GM18508 (cell line): ENCODE measurements around the gene CCDC24.

ENCODE experiments used
- ATAC-seq: cut with Tn5 transposase; IDR thresholded peaks from one replicate; pipeline ENCODE4 v1.9.1; 2021; ENCODE audit warnings: moderate number of reproducible peaks; ENCODE audit not compliant: insufficient read depth, unreplicated experiment

Gene CCDC24

DNA sequence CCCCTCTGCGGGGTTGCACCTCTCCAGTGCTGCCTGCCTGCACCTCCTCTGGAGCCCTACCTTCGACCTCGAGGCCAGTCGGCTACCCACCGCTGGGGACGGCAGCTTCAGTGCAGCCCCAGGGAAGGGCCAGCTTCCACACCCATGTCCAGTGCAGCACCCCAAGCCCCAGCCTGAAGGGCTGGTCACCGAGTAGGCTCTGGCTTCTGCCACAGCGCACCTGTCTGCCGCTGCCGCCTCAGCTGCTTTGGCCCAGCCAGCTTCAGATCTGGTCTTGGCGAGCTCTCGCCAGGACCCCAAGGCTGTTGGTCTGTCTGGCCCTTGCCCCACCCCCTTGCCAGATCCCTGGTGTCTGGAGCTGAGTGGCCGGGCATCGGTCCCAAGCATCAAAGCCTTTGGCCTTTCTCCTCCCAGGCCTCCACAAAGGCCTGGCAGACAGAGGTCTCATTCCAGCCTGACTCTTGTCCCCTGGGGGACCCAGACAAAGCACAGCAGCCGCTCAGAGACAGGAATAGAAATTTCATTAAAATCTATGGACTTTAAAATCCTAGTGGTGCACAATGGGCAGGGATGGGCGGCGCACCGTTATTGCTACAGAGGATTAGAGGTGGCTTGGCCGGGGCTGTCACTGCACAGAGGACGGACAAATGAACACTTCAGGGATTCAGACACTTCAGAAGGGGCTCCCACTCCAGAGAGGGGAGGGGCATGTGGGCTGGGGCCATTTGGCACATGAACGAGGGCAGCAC, 4.8 kb downstream of the CCDC24 start:
- no peak for ATAC-seq

DNA sequence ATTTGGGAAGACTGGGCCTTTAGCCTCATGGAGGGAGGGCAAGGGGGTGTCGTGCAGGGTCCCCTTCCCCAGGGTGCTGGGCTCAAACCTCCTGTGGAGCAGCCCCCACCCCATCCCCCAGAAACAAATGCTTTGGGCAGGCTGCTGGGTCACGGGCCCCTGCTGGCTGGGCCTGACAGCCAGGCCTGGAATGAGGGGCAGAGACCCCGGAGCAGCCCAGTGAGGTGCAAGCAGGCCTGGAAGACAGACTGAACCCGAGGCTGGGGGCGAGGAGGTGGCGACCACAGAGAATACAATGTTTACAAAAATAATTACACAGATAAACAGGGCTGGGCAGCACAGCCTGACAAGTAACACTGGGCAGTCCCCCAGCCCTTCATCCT, 5.3 kb downstream of the CCDC24 start:
- ATAC-seq = no peak

DNA sequence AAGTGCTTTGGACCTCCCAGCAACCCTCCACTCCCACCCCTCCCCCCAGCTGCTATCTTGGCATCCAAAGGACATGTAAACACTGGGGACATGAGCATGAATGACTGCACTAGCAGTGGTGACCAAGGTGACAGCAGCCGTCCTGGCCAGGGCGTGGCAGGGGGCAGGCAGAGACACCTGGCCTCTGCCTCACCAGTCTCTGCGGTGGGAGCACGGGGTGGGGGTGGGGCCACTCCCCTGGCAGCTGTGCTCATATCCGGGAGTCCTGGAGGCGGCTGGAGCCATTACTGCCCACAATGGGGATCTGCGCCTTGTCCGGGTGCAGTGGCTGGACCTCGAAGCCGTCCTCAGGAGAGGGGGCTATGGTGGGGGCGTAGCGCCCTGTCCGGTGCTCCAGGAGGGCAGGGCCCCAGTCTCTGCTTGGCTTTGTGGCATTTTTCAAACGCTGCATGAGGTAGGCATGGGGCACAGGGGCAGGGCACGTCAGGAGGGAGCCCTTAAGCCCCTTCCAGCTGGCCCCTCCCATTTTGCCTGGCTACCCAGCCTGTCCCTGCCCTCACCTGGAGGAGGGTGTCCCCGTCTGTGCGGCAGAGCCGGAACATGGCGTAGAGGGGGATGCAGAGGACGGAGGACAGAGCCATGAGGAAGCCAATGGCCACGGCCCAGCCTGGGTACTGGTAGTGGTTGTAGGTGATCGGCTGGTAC, 6.0 kb downstream of the CCDC24 start:
- no peak for ATAC-seq

DNA sequence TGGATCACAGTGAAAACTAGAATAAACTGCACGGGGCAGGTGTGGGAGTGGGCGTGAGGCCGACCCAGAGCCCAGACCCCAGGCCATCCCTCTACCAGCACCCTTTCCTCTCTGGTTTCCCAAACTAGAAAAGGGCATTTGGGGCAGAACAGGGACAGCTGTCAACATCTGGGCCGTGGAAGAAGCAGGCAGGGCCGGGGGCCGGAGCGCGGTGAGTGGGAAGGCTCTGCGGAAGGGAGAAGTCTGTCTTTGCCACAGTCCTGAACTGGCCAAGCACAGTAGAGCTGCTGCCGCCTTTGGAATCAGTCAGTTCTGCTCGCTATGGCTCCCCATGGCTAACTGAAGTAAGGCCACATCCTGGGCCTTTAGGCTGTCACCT, 6.6 kb downstream of the CCDC24 start:
- ATAC-seq = no peak

DNA sequence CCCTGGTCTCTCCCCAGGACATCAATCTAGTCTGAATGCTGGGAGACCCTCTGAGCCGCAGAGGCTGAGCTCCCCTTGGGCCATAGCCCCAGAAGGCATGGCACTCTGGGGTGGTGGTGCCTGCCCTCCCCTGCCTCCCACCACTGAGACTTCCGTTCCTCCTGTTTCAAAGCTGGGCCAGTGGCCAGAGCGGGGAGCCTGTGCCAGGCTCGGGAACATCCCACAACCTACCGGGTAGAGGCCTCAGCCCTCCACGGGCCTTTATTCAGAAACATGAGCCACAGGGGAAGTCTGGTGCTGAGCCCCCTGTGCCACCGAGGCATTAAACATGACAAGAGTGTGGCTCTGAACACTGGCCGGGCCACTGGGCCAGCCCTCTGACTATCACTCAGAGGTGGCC, 8.1 kb downstream of the CCDC24 start:
- ATAC-seq = no peak

DNA sequence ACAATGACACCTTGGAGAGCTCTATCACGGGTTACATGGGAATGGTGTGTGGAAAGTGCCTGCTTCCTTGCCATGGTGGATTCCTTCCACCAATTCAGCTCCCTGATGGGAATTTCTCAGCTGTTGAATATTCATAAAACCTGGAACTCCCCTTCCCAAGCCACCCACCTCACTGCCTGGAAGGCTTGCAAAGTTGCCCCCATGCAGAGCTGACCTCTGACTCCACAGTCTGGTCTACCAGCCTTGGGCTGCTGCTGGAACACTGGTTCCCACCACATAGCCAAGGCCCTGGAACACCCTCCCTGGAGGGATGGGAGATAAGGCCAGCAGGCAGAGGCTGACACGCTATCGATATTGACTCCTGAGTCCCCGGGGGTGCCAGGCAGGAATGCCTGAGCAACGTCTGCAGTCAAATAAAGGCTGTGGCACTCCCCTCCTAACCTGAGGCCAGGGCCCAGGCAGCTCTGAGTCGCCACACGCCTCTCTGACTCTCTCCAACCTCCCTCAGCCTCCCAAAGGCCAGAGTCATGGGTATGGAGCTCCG, 8.8 kb downstream of the CCDC24 start:
- ATAC-seq = no peak

DNA sequence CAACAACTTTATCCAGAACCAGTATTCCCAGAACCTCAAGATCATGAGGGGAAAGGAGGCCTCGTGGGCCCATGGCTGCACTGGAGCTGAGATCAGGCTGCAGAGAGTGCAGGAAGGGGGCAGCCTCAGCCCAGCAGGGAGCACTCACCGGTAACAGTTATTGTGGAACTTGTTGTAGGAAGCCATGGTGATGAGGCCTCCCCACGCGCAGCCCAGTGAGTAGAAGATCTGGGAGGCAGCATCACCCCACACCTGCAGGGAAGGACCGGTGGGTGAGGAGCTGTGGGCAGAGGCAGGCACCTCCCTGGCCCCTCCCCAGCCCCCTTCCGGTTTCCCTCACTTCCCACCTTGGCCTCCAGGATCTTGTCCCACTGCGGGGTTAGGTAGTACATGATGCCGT, 10.8 kb downstream of the CCDC24 start:
- no peak for ATAC-seq

DNA sequence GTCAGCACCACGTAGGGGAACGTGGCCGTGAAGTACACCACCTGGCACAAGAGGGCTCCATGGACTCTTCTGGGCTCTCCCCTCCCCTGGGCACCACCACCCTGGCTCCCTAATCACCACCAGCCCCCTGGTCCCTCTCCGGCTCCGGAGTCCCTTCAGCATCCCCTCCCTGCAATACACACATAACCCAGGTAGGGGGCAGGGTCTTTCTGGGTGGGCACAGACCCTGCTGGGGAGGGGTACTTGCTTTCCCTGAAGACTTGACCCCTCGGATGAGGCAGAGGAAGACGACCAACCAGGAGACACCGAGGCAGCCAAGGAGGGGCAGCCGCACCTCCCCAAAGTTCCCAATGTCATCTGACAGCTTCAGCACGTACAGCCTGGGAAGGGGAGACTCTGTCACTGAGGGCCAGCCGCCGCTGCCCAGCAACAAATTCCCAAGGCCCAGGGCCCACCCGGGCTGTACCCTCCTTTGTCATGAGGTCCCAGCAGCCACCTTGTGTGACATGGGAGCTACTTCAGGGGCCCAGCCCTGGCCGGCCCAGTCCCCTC, 11.3 kb downstream of the CCDC24 start:
- ATAC-seq = no peak

DNA sequence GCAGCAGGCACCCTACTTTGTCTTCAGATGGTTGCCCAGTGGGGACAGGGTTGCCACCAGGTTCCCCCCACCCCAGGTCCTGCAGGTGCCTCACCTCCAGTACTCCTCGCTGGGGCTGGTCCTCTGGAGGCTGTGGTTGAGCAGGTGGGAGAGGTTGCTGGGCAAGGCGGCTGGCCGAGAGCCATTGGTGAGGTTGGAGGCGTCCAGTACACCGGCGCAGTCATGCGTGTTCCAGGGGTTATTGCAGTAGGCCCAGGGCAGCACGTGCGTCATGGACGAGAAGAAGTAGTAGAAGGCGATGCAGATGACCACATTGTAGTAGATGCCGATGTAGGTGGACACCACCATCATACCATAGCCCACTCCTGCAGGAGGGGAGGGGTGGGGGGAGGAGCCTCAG, 16.9 kb downstream of the CCDC24 start:
- ATAC-seq = no peak

DNA sequence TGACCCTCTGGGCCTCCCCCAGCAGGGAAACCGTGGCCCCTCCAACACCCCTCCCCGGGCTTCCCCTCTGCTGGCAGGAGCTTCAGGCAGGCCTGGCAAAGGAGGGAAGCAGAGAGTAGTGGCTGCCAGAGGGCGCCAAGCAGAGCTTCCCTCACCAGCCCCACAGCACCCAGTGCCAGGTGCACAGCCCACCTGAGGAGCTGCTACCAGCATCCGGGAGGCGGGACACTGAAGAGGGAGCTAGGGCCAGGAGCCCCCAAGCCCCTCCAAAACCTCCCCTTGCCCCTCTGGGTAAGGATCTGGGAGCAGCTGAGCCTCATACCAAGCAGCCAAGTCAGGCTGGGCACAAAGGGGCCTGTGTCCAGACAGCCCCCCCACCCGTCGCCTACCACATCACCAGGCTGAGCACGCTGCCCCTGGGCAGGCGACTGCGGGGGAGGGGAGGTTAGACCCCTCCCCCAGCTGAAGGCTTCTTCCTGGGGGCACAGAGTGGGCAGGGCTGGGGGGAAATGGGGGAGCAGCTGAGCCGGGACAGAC, 19.6 kb downstream of the CCDC24 start:
- ATAC-seq = no peak

DNA sequence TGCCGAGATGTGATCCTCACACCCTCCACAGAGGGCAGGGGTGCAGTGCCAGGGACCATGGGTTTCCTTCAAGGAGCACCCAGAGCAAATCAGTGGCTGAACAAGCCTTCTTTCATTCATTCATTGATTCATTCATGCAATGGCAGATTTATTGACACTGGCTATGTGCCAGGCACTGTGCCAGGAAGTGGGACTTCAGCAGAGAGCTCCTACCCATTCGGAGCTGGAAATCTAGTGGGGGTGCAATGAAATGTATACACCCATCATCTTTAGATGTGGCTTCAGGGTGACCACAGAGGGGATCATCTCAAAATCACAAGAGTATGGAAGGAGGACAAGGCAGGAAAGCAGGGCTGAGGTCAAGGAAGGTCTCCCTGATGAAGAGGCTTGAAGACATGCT, 21.0 kb downstream of the CCDC24 start:
- ATAC-seq = no peak

DNA sequence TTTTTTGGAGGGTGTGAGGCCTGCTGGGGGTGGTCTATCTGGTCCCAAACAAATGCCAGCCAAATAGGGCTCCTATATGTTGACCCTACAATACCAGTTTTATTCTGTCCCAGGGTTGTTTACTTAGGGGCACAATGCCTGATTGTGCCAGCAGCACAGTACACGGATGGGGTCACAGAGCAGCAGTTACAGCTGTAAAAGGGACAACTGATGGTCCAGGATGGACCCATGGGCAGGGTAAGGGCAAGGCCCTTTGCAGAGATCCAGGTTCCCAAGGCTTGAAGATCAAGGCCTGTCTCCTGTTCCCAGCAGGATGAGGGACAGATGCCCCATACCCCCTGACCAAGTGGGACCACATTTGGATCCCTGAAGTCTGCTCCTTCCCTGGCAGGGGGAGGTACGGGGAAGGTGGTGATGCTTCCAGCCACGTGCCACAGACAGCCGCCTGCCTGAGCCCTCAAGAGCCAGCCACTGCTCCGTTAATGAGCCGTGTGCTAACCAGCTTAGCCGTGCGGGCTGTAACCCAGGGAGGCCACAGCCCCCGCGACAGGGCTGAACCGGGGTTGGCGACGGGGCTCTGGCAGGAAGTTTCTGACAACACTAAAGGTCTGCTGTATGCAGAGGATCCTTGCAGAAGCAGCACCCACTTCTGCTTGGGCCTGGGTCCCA, 21.7 kb downstream of the CCDC24 start:
- no peak for ATAC-seq

DNA sequence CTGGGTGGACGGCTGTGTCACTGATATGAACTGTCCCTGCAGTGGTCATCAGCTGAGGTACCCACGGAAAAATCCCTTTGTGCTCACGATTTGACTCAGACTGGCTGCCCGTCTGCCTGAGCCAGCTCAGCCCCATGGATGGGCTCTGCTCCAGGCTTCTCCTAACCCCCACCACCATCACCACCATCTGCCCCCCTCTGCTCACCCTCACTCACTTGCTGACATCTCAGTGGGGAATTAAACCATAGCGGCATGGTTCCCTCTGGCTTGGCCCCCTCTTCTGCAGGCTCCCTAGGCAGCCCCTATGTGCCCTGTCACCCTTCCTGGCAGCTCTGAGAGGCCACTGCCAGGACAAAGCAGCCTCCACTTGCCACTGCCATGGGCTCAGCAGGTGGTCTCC, 22.6 kb downstream of the CCDC24 start:
- no peak for ATAC-seq

DNA sequence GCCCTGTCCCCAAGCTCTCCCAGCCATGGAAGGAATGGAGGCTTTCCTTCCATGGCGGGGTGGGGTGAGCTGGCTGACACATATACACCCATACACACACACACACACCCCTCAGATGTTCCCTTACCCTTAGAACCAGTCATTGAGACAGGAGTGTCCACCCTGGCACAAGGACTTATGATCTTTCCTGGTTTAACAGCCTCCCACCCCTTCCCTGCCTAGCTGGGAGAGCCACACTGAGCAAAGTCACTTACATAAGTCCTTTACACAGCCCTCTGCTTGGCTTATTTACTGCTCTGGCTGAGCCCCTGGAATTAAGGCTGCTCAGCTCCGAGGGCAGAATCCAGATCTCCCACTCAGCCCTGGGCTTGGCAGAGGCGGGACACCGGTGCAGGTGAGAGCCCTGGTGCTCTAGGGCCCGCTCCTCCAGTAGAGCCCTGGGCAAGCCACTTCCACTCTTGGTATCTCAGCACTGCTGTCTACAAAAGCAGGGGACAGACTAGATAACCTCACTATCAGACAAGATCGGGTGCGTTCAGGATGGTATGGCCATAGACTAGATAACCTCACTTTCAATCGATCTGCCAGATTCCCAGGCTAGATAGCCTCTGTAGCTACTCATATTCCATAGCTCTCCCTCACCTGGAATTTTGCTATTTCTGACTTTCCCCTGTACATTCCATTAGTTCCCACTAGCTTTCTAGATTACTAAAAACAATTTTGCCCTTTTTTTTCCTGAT, 23.1 kb downstream of the CCDC24 start:
- no peak for ATAC-seq

DNA sequence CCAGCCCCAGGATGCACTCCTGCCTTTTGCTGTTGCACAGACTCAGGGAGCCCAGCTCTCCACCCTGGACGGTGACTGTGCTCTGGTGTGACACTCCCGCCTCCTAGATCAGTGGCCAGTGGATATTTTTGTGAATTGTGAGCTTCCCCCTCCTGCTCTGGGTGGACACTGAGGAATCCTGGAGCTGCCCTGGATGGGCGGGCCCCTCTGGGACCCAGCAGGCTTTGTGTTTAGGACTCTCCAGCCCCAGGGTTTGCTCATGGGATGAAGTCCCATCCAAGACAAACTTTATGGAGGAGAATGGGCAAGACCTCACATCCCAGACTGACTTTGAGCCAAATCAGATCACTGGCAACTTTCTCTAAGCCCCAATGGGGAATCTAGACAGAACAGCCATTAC, 23.8 kb downstream of the CCDC24 start:
- ATAC-seq = no peak

DNA sequence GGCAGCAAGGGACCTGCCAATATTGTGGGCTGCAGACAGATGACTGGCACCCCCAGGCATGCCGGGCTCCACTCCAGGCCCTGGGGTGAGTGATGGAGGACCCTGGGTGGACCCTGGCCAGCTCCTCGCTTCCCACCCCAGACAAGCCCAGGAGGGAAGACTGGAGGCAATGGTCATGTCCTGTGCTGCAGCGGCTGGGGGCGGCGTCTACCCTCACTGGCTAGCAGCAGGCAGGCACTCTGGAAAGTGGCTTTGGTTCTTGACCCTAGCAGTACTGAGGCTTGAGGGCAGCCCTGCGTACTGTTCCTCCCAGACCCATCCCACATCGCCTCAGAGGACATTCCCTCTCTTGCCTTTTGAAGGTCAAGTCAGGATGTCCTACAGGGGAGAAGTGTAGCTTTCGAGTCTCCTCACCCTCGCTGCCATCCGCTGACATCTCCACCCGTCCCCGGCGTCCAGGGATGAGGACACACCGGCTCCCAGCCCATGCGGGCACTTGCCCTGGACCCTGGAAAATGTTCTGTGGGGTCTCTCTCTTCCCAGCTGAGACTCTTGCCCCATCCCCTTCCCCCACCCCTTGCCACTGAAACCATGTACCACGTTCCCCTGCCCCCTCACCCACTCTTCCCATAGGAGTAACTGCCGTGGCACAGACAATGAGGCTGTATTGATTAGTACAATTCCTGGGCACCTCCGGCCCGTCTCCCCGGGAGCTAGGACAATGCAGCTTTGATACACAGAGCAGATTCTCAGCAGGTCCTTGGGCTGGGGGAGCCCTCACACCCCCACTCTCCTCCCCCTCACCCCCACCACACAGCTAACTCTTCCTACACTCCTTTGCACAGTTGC, 24.9 kb downstream of the CCDC24 start:
- no peak for ATAC-seq

DNA sequence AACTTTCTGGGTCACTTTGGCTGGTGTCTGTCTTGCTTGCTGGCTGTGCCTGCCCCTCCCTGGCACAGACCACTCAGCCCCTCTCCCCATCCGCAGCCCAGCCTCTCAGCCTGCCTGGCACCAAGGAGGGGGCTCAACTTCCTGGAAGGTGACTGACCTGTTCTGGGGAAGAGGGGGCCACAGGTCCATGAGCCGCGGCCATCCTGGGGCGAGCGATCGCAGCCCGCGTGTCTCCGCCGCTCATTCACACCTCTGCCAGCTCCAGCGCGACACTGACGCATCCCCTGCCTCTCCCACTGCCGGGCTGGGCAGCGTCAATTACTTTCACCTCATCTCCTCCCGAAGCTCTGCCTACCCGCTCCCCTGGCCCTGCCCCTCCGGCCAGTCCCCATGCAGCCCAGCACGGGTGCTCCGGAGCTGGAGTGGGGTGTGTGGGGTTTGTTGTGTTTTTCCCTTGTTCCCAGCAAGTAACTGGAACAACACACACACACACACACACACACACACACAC, 25.5 kb downstream of the CCDC24 start:
- no peak for ATAC-seq

DNA sequence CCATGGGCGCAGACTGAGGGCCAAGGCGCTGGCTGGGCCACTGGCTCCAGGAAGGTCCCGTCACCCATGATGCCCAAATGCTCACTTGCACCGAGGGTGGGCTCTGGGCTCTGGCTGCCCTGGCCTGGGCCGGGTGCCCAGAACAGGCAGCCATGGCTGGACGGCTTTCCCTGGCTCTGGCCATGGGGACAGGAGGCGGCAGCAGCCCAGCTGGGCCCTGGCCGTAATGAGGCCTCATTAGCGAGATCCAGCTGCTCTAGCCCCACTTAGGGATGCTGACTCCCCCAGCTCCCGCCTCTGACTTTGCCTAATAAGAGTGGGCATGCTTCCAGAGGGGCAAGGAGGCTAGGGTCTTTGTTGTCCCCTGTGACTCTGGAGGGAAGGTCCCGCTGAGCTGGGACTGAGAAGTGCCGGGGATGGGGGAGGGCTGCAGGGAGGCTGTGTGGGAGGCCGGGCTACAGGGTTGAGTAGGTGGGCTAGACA, 28.1 kb downstream of the CCDC24 start:
- no peak for ATAC-seq

DNA sequence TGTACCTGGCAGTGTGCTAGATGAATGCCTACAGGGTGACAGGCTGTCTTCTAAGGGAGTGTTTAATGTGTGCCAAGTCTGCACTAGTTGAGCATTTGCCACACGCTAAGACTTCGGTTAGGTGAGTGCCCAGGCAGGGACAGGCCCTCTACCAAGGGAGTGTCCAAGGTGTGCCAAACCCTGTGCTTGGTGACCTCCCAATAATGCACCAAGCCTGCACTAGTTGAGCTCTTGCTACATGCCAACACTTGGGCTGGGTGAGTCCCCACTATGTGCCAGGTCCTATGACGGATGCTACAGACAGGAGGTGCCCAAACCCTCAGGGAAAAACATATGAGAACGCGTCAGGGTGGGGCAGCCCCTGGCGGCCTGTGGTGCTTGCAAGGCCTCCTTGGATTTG, 29.1 kb downstream of the CCDC24 start:
- ATAC-seq = no peak
